SK-N-SH (cell line): ENCODE data around the gene MELK. TPM values are rescaled to one million over a fixed set of nuclear protein-coding genes. Genes with fewer than 3 reads are reported as not detected.

Experiments
- CTCF ChIA-PET: fragments of 300-600, 350-600 bp; formaldehyde crosslinking; extraction: SDS; loops from one replicate; lab custom pipeline; 2021; lab: Yijun Ruan, JAX
- POLR2A ChIA-PET: fragments of 350-600 bp; sonication (Branson Sonifier 250); formaldehyde crosslinking; extraction: SDS; loops from one replicate; lab custom pipeline; 2020; ENCODE audit warnings: antibody characterized with exemption, inconsistent platforms; lab: Yijun Ruan, JAX
- DNase-seq: peaks from one replicate; pipeline ENCODE4 v3.0.0; 2012
- H2AFZ ChIP-seq: fragments of 200-600 bp; sonication (generic); 2 replicates; pipeline ENCODE4 v1.8.1; 2016; ENCODE audit warnings: antibody characterized with exemption, mild to moderate bottlenecking, low read depth
- H3F3A ChIP-seq: fragments of 200-600 bp; sonication (generic); replicated peaks from 2 replicates; pipeline ENCODE3; 2016; ENCODE audit warnings: antibody characterized with exemption, mild to moderate bottlenecking; ENCODE audit not compliant: insufficient read depth
- H3K27ac ChIP-seq, 2 experiments: fragments of 200-500 bp in 1 of 2; fragments of 200-600 bp in 1 of 2; sonication (Bioruptor generic) in 1 of 2; sonication (generic), shearing (Covaris generic) in 1 of 2; 2 replicates each; pipeline versions ENCODE4 v1.5.1 to v1.6.1; 2014 to 2016; ENCODE audit warnings: low read depth in 2 of 2, inconsistent platforms in 1 of 2, low read length in 1 of 2, mild to moderate bottlenecking in 1 of 2, mixed read lengths in 1 of 2
- H3K27me3 ChIP-seq: fragments of 200-600 bp; sonication (generic), shearing (Covaris generic); 2 replicates; pipeline ENCODE4 v1.6.1; 2016; ENCODE audit warnings: mixed run types; ENCODE audit not compliant: insufficient read depth
- H3K36me3 ChIP-seq, 2 experiments: fragments of 200-500 bp in 1 of 2; fragments of 200-600 bp in 1 of 2; sonication (Bioruptor generic) in 1 of 2; sonication (generic) in 1 of 2; replicated peaks in 1 of 2; 2 replicates each; pipeline versions ENCODE3 to v1.5.1; 2014 to 2016; ENCODE audit warnings: low read length in 1 of 2, mild to moderate bottlenecking in 1 of 2; ENCODE audit not compliant: insufficient read depth in 2 of 2, control insufficient read depth in 1 of 2
- H3K4me1 ChIP-seq, 2 experiments: fragments of 200-500 bp in 1 of 2; fragments of 200-600 bp in 1 of 2; sonication (Bioruptor generic) in 1 of 2; sonication (generic), shearing (Covaris generic) in 1 of 2; 2 replicates each; pipeline versions ENCODE4 v1.5.1 to v1.6.1; 2014 to 2016; ENCODE audit warnings: low read depth in 1 of 2, low read length in 1 of 2, mixed run types in 1 of 2; ENCODE audit not compliant: insufficient read depth in 2 of 2, control insufficient read depth in 1 of 2
- H3K4me2 ChIP-seq: fragments of 200-600 bp; sonication (generic), shearing (Covaris generic); 2 replicates; pipeline ENCODE4 v1.6.1; 2017; ENCODE audit warnings: mixed run types
- H3K4me3 ChIP-seq, 2 experiments: fragments of 200-500 bp in 1 of 2; fragments of 200-600 bp in 1 of 2; sonication (Bioruptor generic) in 1 of 2; sonication (generic), shearing (Covaris generic) in 1 of 2; 2 replicates each; pipeline versions ENCODE4 v1.5.1 to v1.8.1; 2014 to 2016; ENCODE audit warnings: low read depth in 2 of 2, inconsistent platforms in 1 of 2, low read length in 1 of 2, mild to moderate bottlenecking in 1 of 2, mixed read lengths in 1 of 2, moderate library complexity in 1 of 2
- H3K79me2 ChIP-seq: fragments of 200-600 bp; sonication (generic); 2 replicates; pipeline ENCODE4 v1.8.1; 2017; ENCODE audit warnings: mild to moderate bottlenecking; ENCODE audit not compliant: insufficient read depth
- H3K9ac ChIP-seq: fragments of 200-600 bp; sonication (generic); 2 replicates; pipeline ENCODE4 v1.6.1; 2017; ENCODE audit warnings: mixed run types
- H3K9me2 ChIP-seq: fragments of 200-600 bp; sonication (generic); 2 replicates; pipeline ENCODE4 v1.6.1; 2017; ENCODE audit warnings: mixed run types
- H3K9me3 ChIP-seq: fragments of 200-600 bp; sonication (generic); 2 replicates; pipeline ENCODE4 v1.6.1; 2017; ENCODE audit warnings: mixed run types, mild to moderate bottlenecking, moderate library complexity
- H4K20me1 ChIP-seq: fragments of 200-600 bp; sonication (generic); 2 replicates; pipeline ENCODE4 v1.6.1; 2017; ENCODE audit warnings: mild to moderate bottlenecking, mixed run types; ENCODE audit not compliant: insufficient read depth
- EZH2phosphoT487 ChIP-seq: fragments of 200-600 bp; sonication (generic); IDR thresholded peaks from 2 replicates; pipeline ENCODE4 v1.6.1; 2017; ENCODE audit warnings: low read depth, mixed run types, mild to moderate bottlenecking, antibody characterized with exemption, moderate library complexity, borderline replicate concordance
- JUND ChIP-seq: IDR thresholded peaks from 2 replicates; pipeline ENCODE4 v1.4.0; 2012
- NFIC ChIP-seq: IDR thresholded peaks from 2 replicates; pipeline ENCODE4 v1.4.0; 2012; ENCODE audit warnings: borderline replicate concordance
- RAD21 ChIP-seq: IDR thresholded peaks from 2 replicates; pipeline ENCODE4 v1.6.1; 2012; ENCODE audit warnings: mild to moderate bottlenecking, low read length
- RCOR1 ChIP-seq: fragments of 150-350 bp; IDR thresholded peaks from 2 replicates; pipeline ENCODE4 v1.6.1; 2017; ENCODE audit warnings: antibody characterized with exemption, low read length
- TAF1 ChIP-seq: IDR thresholded peaks from 2 replicates; pipeline ENCODE4 v1.6.1; 2012; ENCODE audit warnings: low read depth, mild to moderate bottlenecking, low read length, moderate library complexity, borderline replicate concordance
- TCF12 ChIP-seq: IDR thresholded peaks from 2 replicates; pipeline ENCODE4 v1.4.0; 2012
- TEAD4 ChIP-seq: IDR thresholded peaks from 2 replicates; pipeline ENCODE4 v1.4.0; 2012; ENCODE audit warnings: mild to moderate bottlenecking, borderline replicate concordance; ENCODE audit not compliant: insufficient read depth
- WGBS: methylation state at CpG from one replicate; pipeline ENCODE4 v1.1.6; 2017; ENCODE audit warnings: low lambda C conversion rate; 5-methylcytosine and 5-hydroxymethylcytosine counted together
- polyA plus RNA-seq, 3 experiments: library from polyadenylated mRNA; depleted of rRNA; stranded (reverse); fragments of >200 nt; gene quantifications; 2 replicates each; pipeline ENCODE4 v1.2.3, GENCODE V29; 2012
- TF ChIP-seq, protein P1 (sequence below): fragments of 200-600 bp; sonication (generic); IDR thresholded peaks from 2 replicates; pipeline ENCODE4 v1.6.1; 2017; ENCODE audit warnings: antibody characterized with exemption, mild to moderate bottlenecking, moderate library complexity
- TF ChIP-seq, protein P2 (sequence below): IDR thresholded peaks from 2 replicates; pipeline ENCODE4 v1.4.0; 2012; ENCODE audit warnings: low read depth, borderline replicate concordance
- TF ChIP-seq, protein P3 (sequence below): IDR thresholded peaks from 2 replicates; pipeline ENCODE4 v1.4.0; 2012; ENCODE audit warnings: low read depth

MELK gene
- polyA plus RNA-seq, 1 of the 3 experiments (the other 2 are of a cell fraction) = 16.5 TPM

DNA sequence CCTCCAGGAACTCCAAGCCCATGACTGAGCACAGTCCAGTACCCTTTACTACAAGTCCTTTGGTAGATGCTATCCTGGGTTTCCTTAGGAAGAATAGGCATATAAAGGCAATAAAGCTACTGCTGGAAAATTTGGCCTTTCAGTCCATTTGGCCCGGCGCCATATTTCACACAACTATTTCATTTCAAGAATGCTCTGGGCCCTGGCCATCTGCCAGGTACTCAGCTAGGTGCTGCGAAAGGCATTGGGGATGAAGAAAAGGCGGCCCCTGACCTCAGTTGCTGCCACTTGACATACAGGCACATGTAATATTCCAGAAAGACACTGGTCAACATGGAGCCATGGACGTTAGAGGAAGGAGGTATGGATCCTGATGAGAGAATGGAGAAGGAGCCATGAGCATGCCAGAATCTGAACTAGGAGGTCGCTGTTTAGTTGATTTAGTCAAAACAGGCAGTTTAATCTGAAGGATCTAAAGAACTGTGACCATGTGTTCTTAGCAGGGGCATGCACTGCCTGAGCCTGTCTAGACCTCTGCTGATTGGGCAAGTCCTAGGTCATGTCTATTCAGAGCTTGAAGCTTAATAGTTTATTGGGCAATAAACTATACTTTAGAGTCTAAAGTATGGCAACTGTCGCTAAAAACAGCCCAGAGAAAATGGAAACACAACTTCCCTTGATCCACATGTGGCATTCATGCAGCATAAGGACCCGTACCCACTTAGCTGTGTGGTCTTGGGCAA lies 149.3 kb downstream of the MELK start:
- Histone ChIP-seq H3K4me3 (no peak overlapping the region), H3K27me3 (no peaks in the 10 kb centered on the region; the same call in 1 of the 2 replicates), H3K27ac (no peak overlapping the region), H3K4me2 (no peak overlapping the region), H3K4me1 (no peaks in the 10 kb centered on the region), H3K79me2 (no peaks in the 10 kb centered on the region), H3K9me3 (no peaks in the 10 kb centered on the region), H4K20me1 (no peaks in the 10 kb centered on the region), H3K9me2 (no peaks in the 10 kb centered on the region), H2AFZ (no peak overlapping the region), H3K36me3 (no peaks in the 10 kb centered on the region), H3F3A (no peaks in the 10 kb centered on the region), H3K9ac (no peak overlapping the region)
- no peak for DNase-seq
- TF ChIP-seq, protein P1, sequence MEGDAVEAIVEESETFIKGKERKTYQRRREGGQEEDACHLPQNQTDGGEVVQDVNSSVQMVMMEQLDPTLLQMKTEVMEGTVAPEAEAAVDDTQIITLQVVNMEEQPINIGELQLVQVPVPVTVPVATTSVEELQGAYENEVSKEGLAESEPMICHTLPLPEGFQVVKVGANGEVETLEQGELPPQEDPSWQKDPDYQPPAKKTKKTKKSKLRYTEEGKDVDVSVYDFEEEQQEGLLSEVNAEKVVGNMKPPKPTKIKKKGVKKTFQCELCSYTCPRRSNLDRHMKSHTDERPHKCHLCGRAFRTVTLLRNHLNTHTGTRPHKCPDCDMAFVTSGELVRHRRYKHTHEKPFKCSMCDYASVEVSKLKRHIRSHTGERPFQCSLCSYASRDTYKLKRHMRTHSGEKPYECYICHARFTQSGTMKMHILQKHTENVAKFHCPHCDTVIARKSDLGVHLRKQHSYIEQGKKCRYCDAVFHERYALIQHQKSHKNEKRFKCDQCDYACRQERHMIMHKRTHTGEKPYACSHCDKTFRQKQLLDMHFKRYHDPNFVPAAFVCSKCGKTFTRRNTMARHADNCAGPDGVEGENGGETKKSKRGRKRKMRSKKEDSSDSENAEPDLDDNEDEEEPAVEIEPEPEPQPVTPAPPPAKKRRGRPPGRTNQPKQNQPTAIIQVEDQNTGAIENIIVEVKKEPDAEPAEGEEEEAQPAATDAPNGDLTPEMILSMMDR = no peak
- CTCF ChIA-PET = interaction anchor here (1.4 to 2.7 kb wide), 3 partner anchors 15 to 89 kb away, joined by 4 to 20 read pairs (median 5); no protein-coding TSS in a partner anchor
- POLR2A ChIA-PET = no interaction called here
- WGBS = 45% methylated on average over 8 of the region's 8 CpGs

DNA sequence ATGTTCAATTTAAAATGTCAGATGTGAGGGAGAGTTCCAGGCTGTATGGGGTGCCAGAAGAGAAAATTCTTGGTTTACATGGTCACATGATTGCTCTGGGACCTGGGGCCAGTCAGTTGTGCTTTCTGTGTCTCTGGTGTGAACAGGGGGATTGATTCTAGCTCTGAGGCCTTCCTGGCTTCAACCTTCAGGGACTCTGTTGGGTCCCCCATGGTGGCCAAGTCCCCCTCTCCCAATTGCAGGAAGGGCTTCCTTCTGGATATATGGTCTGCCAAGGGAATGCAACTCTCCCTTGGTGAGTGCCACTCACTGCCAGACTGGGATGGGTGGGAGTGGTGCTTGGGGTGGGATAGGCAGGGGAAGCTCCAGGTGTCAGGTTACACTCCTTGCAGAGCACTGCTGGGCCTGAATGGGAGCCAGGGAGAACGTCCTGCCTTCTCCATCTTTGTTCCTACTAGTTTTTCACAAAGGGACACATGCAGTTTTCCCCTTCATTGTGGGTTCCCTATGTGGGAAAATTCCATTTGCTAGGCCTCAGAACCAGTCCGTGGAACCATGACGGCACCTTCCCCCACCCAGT lies 153.2 kb downstream of the MELK start:
- no peak overlapping the region for H3K4me3 ChIP-seq
- H3K27me3 ChIP-seq = no peaks in the 10 kb centered on the region
- H3K9me3 ChIP-seq = no peaks in the 10 kb centered on the region
- TF ChIP-seq EZH2phosphoT487 (no peak), TEAD4 (no peak), NFIC (no peak), RAD21 (no peak), RCOR1 (no peak), TCF12 (no peak), TAF1 (no peak), JUND (no peak)
- TF ChIP-seq, protein P2, sequence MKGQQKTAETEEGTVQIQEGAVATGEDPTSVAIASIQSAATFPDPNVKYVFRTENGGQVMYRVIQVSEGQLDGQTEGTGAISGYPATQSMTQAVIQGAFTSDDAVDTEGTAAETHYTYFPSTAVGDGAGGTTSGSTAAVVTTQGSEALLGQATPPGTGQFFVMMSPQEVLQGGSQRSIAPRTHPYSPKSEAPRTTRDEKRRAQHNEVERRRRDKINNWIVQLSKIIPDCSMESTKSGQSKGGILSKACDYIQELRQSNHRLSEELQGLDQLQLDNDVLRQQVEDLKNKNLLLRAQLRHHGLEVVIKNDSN = no peak
- TF ChIP-seq, protein P3, sequence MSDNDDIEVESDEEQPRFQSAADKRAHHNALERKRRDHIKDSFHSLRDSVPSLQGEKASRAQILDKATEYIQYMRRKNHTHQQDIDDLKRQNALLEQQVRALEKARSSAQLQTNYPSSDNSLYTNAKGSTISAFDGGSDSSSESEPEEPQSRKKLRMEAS = no peak
- TF ChIP-seq, protein P1 = no peak
- no peaks in the 10 kb centered on the region for H3K9me2 ChIP-seq
- H4K20me1 ChIP-seq = no peaks in the 10 kb centered on the region
- WGBS = 93% methylated on average over 2 of the region's 3 CpGs
- no peak for DNase-seq
- H3K4me1 ChIP-seq = no peaks in the 10 kb centered on the region
- no peak overlapping the region for H3K27ac ChIP-seq
- no peaks in the 10 kb centered on the region for H3F3A ChIP-seq
- H3K4me2 ChIP-seq = no peak overlapping the region
- H3K9ac ChIP-seq = no peak overlapping the region
- no peak overlapping the region for H2AFZ ChIP-seq
- H3K79me2 ChIP-seq = no peaks in the 10 kb centered on the region
- no peaks in the 10 kb centered on the region for H3K36me3 ChIP-seq
- ChIA-PET CTCF (interaction anchor here (2.5 kb wide), 1 partner anchor 93 kb away, joined by 11 read pairs; no protein-coding TSS in a partner anchor), POLR2A (no interaction called here)

Other genes with a start within 250 kb of the MELK start
- gene RNF38, start 172.6 kb upstream of the MELK start, polyA plus RNA-seq (2012; rRNA removed) = 9.5 and 11.8 TPM in 2 replicates